Measurements from ENCODE around the gene MMRN2. TPM values are rescaled to one million over a fixed set of nuclear protein-coding genes. Genes with fewer than 3 reads are reported as not detected.
"Not testable (repeated sequence)": the region's sequence is repeated elsewhere in the genome, so short reads cannot be mapped to it uniquely, and the experiment has no call there.

Gene MMRN2
- 18.5 TPM for polyA plus RNA-seq (ENCODE audit: insufficient read length)

GRCh38 chr10:86957471-86958115 is at the start of gene MMRN2:
Gene MMRN2 (minus strand): TSS chr10:86957615. CDS start chr10:86957541, 74 bp downstream.
- DNase-seq (ENCODE audit: low read depth) = no peak

- DNase-seq (ENCODE audit: low read depth) = not testable (repeated sequence)
Observed at GRCh38 chr10:87007124-87007523, 49.7 kb upstream of the MMRN2 start.

GRCh38 chr10:87000491-87000890 is 43.1 kb upstream of the MMRN2 start:
- DNase-seq (ENCODE audit: low read depth) = no peak

GRCh38 chr10:86999802-87000403 is 42.5 kb upstream of the MMRN2 start:
- not testable (repeated sequence) for DNase-seq (ENCODE audit: low read depth)

- DNase-seq (ENCODE audit: low read depth) = no peak
Observed at GRCh38 chr10:86992929-86993328, 35.5 kb upstream of the MMRN2 start.

- no peak for DNase-seq (ENCODE audit: low read depth)
Observed at GRCh38 chr10:86992456-86992855, 35.0 kb upstream of the MMRN2 start.

GRCh38 chr10:86991362-86991761 is 33.9 kb upstream of the MMRN2 start:
- DNase-seq (ENCODE audit: low read depth) = not testable (repeated sequence)

GRCh38 chr10:86988520-86988919 is 31.1 kb upstream of the MMRN2 start:
- no peak for DNase-seq (ENCODE audit: low read depth)

- not testable (repeated sequence) for DNase-seq (ENCODE audit: low read depth)
Observed at GRCh38 chr10:86984498-86984897, 27.1 kb upstream of the MMRN2 start.

GRCh38 chr10:86981716-86982115 is 24.3 kb upstream of the MMRN2 start:
- DNase-seq (ENCODE audit: low read depth) = no peak

- DNase-seq (ENCODE audit: low read depth) = not testable (repeated sequence)
Observed at GRCh38 chr10:86981020-86981419, 23.6 kb upstream of the MMRN2 start.

- no peak for DNase-seq (ENCODE audit: low read depth)
Observed at GRCh38 chr10:86979977-86980448, 22.6 kb upstream of the MMRN2 start.

GRCh38 chr10:86979296-86979818 is 21.9 kb upstream of the MMRN2 start:
- DNase-seq (ENCODE audit: low read depth) = no peak

- DNase-seq (ENCODE audit: low read depth) = not testable (repeated sequence)
Observed at GRCh38 chr10:86978457-86978856, 21.0 kb upstream of the MMRN2 start.

GRCh38 chr10:86976362-86977056 is 19.1 kb upstream of the MMRN2 start:
- no peak for DNase-seq (ENCODE audit: low read depth)

GRCh38 chr10:86974484-86974883 is 17.1 kb upstream of the MMRN2 start:
- no peak for DNase-seq (ENCODE audit: low read depth)

GRCh38 chr10:86972613-86973380 is 15.4 kb upstream of the MMRN2 start:
- no peak for DNase-seq (ENCODE audit: low read depth)

GRCh38 chr10:86971232-86971991 is 14.0 kb upstream of the MMRN2 start:
- DNase-seq (ENCODE audit: low read depth) = no peak

- DNase-seq (ENCODE audit: low read depth) = no peak
Observed at GRCh38 chr10:86970982-86971231, 13.5 kb upstream of the MMRN2 start.

GRCh38 chr10:86970162-86970981 is 13.0 kb upstream of the MMRN2 start:
- no peak for DNase-seq (ENCODE audit: low read depth)

All from forelimb muscle (tissue), 1 donor.